HG03039 (cell line): ENCODE measurements around the gene IGF1R.

ENCODE experiments used
- ATAC-seq: cut with Tn5 transposase; IDR thresholded peaks from one replicate; pipeline ENCODE4 v1.9.1; 2021; ENCODE audit warnings: mild to moderate bottlenecking, moderate library complexity; ENCODE audit not compliant: unreplicated experiment

Gene IGF1R

DNA sequence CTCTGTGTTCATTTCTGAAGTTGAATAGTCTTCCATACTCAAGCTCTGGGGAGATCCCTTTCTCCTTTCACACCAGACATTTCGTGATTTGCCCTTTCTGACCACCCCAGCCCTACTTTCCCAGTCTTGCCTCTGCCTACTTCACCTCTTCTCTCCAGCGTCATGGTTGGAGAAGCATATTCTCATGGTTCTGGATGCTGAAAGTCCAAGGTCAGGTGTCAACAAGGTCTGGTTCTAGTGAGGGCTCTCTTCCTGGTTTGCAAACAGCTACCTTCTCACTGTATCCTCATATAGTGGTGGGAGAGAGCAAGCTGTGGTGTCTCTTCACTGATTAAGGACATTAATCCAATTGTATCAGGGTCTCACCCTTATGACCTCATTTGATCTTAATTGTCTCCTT is 169.4 kb downstream of the IGF1R start:
- ATAC-seq: no peak

DNA sequence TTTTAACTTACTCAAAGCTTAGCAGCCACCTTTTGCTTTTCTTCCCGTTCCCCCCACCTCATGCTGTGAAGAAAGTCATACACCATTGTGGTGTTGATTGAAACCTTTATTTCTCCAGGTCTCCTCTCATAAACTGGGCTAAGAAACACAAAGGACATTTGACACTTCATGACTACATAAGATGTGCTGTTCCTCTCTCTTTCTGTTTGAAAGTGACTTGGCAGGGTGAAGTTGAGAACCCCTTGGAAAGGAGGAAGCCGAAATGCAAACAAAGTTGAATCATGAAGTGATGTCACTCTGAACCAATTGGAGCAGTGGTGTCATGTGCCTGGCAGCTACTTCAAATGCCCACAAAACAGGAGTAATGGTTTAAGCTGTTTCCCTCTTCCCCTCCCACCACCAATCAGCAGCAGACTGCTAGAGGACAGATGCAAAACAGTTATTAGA is 174.7 kb downstream of the IGF1R start:
- no peak for ATAC-seq

DNA sequence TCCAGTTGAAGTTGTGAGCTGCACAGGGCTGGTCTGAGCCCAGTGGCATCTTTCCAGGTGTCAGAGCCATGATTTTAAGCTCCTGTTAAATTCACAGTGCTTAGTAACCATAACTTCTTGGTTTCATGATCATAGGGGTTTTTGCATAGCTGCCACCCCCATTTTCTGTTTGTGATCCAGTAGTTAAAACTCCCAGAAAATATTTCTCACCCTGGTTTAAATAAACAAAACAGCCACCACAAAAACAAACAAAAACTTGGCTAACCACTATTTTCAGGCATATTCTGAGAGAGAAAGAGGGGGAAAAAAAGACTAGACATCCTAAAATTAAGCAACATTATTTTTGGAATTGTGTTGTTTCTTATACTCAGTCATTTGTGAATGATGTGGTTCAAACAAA is 175.3 kb downstream of the IGF1R start:
- ATAC-seq: no peak

DNA sequence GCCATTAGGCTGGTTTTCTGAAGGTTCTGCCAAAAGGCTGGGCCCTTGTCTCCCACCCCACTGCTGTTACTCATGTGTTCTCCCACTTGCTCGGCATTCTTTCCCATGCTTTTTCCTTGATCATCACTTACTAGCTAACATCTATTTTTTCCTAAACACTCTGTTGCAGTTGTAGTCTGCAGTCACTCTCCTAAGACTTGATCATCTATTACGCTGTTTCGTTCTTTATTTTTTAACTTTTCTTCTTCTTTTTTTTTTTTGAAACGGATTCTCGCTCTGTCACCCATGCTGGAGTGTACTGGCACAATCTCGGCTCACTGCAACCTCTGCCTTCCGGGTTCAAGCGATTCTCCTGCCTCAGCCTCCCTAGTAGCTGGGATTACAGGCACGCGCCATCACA is 176.3 kb downstream of the IGF1R start:
- ATAC-seq: no peak

DNA sequence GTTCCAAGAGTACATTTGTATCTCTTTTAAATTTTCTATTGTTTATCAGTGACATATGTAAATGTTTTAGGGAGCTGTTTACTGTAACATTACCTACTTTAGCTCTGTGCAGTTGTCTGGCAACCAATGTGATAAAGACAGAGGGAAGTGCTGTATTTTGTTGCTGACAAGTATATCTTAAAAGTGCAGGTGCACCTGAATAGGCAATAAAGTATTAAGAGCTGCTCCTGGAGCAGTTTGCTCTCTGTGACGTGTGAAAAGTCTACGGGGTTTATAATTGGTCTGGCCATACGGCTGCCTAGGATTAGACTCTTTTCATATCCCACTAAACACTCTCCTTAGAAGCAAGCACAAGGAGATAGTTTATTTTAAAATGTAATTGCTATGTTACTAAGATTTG is 178.3 kb downstream of the IGF1R start:
- no peak for ATAC-seq

DNA sequence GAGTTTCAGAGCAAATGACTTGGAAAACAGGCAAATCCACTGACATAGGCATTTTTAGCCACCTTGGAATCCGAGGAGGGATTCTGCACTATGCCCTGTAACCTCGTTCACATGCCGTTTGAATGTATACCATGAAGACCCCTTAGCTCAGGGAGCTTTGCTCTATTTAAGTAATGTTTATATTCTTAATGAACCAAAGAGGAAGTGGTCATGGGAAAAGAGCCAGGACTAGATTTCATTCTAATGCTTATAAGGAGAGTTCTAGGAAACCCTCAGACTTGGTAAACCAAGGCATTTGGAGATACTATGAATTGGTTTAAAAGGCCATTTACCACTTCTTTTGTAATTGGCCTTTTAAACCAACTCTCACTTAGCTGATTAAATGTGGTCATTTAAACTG is 178.9 kb downstream of the IGF1R start:
- no peak for ATAC-seq

DNA sequence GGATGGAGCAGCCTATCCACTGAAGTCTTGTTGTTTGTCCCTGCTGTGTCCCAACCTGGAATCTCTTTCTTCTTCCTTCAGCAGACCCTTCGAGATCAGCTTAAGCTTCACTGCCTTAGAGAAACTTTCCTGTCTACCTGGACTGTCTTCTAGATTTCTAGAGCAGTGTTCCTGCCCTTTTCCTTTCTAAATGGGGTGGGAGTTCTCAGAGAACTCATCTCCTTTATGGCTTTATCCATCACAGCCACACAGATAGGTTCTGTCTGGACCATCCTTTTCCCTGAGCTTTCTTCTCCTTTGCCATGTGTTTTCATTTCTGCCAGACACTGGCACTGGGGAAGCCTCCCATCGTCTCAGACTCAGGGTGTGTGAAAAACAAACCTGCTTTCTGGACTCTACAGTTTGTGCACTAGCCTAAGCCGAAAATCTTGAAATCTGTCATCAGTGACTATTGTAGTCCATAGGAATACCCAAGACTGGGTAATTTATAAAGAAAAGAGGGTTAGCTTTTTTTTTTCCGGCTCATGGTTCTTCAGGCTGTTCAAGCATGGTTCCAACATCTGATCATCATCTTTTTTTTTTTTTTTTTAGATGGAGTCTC is 181.8 kb downstream of the IGF1R start:
- ATAC-seq: no peak

DNA sequence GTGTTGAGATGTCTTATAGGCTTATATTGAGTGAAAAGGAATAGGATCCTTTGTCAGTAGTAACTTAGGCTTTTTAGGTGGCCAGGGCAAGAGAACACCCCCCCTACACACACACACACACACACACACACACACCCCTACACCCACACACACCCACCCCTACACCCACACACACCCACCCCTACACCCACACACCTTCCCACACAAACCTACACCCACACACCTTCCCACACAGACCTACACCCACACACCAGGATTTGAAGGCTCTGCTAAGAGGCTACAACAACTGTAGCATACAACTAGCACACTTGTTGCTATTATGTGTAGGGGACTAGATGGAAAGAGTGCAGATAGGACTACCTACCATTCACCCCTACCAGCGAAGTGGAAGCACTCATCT is 186.6 kb downstream of the IGF1R start:
- ATAC-seq: no peak

DNA sequence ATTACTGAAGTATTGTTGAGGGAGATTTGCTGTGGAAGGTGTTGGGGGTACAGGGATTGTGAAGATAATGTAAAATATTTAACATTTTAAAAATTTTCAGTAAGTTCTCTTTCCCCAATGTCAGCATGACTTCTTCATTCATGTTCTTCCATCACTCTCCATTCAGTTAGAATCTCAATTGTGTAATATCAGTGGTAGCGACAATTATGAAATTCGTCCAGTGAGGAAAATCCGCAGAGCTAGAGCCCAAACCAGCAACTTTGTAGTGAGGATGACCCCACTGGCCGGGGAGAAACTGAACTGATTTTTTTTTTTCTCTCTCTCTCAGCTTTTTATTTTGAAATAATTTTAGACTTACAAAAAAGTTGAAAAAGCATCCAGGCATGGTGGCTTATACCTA is 187.5 kb downstream of the IGF1R start:
- no peak for ATAC-seq

DNA sequence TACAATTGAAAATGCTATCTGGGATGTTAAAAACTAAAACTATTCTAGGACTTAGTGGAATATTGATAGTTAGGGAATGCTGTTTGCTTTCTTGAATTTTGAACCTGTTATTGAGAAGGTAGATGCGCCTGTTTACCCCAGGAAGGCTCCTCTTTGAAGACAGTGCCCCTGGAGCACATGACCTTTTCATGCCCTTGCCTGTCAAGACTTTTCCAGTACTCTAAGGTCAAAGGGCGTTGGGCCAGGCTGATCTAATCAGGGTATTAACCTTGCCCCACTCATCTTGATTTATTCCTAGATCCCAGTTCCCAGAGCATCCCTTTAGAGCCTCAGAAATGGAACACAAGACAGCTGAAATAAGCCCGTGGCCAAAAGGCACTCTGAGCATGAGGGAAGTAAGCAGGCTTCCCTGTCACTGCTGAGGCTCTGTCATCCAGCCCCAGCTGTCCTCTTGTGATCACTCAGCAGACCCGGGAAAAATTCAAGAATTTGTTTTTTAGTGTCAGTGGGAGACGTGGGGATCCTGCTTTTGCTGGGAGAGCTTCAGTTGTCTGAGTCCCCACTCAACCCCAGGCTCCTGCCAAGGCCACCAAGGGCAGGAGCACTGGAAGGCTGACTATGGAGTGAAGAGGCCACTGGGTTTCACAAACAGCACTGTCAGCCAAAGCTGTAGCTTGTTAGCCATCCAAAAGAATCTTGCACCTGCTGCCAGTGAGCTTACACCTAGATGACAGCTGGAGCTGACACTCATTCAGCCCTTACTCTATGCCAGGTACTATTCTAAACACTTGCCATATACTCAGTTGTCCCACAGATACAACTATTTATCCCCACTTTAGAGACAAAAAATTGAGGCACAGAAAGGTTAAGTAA is 190.3 kb downstream of the IGF1R start:
- ATAC-seq: no peak

DNA sequence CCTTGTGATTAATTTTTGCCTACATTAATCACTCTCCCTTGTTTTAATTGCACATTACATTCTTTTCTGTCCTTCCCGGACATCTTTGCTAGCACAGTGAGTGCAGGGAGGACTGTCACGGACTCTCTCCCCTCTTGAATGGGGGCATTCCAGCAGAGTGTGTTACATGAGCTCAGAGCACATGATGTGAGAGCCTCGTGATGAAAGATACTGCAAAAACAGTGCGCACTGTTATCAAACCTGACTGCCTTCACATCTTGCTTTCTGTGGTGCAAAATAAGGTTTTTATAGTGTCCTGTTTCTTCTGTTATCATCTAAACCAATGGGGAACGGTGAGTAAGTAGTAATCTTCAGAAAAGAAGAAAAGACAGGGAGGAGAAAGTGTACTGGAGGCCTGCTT is 191.7 kb downstream of the IGF1R start:
- no peak for ATAC-seq

DNA sequence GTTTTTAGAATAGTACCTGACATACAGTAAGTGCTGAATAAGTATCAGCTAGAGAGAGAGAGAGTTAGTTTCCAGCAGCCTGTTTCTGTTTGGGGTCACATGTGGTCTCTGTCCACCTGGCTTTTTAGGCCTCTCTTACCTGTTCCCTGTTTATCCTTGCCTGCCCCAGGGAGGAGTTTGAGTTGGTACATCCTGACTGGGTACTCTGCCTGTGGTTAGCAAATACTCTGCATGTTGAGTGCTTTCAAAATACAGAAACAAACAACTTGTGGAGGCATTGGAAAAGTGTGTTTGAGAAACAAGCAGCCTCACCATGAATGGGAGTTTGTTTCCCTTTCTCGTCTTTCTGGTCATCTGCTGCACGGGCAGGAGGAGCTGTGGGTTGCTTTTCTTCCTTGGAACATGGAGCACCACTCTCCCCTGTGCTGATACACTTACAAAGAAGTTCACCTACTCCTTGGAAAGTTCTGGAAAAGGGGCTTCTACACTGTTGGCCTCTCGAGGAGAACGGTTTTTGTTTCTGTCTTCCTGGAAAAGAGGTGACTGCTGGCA is 193.2 kb downstream of the IGF1R start:
- no peak for ATAC-seq

DNA sequence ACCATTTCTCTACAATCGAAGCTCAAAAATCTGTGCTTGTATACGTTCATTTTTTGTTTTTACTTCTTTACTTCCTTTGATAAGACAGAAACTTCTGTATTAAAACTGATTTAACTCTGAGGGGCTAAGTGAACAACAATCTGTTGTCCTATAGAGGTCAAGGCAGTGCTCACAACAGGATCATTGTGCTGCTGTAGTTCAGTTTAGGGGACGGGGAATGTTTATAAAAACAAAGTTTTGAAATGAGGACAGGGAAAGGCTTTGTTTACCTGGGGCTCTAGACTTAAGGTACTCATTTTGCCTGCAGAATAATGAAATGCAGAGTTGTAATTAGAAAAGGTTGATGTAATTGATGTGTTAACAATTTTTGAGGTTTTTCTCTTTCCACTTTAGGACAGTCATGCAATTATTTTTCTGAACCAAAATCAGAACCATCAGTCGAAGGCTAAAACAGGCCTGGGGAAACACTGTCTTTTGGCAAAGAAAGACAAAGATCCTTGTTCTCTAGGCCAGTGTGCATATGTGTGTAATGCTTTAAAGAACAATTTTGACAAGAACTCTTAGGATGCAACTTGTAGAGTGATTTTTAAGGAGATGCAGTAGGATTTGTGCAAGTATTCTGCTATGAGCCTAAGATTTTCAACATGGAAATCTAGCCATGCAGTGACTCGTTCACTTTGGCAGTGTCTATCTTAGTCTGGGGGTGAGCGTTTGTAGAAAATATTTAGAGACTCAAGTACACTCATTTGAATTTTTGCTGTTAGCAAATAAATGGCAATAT is 194.0 kb downstream of the IGF1R start:
- no peak for ATAC-seq

DNA sequence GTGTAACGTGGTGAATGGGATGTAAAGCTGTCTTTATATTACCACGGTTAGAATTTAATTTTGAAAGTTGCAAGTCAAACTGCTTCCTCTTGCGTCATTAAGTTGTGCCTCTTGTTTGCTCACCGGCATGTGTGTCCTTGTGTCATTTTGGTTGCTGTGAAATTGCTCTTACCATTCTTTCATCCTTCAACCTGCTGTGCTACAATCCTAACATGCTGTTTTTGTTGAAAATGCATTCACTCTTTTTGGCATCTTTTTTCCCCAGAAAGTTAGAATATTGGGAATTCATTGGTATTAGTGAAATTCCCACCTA is 194.6 kb downstream of the IGF1R start:
- ATAC-seq: no peak

DNA sequence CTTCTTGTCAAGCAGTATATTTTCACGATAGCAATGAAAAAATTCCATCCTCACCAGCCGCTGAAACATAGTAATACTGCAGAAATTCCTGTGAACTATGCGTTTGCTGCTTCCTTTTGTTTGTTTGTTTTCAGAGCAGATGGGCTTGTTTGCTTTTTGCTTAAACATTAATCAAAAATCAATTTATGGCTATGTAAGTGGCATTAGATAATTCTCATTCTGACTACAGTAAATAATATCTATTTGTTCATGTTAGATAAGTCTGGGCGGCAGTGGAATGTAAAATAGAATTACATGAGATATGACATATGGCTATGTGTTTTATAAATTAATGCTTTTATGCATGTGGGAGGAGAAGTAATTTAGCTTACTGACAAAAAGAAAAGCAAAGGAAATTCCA is 195.5 kb downstream of the IGF1R start:
- ATAC-seq: no peak

DNA sequence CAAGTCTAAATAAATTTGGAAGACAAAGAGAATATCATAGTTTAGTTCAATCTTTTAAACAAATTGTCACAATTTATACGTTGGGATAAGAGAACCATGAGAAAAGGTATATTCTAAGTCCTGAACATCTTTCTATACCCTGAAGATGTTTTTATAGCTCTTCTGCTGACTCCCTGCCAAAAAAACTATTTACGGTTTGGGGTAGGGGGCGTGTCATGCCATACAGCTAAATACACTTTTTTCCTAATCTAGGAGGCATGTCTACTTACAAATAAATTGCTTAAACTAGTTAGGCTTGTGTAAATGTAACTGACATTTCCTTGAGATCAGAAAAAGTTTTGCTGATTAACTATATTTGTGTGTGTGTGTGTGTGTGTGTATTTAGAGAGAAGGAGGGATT is 195.9 kb downstream of the IGF1R start:
- ATAC-seq: no peak

DNA sequence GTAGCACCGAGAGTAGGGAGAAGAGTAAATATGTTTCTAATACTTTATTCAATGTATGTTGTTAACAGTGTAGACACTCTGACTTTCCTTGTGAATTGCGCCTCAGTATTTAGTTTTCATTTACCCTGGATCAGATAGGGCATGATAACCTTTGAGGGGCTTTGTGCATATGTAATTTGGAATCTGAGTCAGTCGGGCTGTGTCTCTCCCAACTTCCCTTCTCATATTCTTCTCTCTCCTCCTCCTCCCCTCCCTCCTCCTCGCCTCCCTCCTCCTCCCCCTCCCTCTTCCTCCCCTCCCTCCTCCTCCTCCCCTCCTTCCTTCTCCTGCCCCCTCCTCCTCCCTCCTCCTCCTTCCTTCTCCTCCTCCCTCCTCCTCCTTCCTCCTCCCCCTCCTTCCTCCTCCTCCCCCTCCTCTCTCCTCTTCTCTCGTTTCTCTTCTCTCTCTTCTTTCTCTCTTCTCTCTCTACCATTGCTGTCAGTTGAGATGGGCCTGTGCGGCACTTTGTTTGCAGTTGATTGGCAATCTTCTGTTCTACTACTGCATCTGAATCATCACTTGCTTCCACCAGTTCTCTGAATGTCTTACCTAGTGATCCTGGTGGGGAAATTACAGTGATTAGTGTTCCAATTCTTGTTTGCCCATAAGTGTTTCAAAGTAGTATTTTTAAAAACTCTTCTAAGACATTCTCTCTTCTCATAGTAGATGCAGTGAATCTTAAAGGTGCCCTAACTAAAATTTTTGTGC is 197.0 kb downstream of the IGF1R start:
- no peak for ATAC-seq

DNA sequence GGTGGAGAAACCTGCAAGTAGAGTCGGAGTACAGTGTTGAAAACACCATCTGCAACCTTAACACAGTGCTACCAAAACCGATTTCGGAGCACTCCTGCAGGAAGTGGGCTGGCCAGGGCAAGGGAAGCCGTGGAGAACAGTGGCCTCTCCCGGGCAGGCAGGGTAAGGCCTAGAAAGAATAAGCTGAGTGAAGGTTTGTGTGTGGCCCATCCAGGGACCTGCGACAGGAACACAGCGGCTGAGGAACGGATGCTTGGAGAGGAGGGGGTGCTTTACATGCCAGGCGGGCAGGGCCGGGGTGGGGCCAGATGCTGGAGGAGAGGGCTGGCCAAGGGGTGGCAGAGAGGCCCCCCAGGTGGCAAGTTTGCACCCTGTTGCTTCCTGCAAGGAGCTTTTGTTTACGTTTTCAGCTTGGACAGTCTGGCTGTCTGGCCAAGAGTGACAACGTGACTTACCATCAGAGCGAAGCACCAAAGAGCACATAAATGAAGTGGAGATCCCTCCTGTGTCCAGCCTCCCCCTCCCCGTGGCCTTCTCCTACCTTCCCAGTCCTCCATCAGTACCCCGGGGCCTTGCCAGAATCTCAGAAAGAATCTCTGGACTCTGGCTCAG is 202.7 kb downstream of the IGF1R start:
- ATAC-seq: no peak

DNA sequence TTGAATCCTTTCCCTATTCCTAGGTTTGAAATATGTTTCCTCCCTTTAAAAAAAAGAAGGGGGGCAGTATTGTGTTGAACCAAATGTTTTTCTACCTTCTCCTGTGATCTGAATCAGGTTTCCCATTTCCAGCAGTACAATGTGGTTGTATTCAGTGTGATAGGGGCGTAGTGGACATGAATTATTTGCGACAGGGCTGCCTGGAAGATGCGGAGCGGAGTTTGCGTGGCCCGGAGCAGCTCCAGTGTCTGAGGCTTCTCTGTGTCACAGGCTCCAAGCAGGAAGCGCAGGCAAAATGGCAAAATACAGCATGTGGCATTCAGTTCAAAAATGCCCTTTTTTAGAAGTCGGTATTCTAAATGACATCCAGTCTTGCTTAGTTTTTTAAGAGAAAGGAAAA is 204.8 kb downstream of the IGF1R start:
- no peak for ATAC-seq

DNA sequence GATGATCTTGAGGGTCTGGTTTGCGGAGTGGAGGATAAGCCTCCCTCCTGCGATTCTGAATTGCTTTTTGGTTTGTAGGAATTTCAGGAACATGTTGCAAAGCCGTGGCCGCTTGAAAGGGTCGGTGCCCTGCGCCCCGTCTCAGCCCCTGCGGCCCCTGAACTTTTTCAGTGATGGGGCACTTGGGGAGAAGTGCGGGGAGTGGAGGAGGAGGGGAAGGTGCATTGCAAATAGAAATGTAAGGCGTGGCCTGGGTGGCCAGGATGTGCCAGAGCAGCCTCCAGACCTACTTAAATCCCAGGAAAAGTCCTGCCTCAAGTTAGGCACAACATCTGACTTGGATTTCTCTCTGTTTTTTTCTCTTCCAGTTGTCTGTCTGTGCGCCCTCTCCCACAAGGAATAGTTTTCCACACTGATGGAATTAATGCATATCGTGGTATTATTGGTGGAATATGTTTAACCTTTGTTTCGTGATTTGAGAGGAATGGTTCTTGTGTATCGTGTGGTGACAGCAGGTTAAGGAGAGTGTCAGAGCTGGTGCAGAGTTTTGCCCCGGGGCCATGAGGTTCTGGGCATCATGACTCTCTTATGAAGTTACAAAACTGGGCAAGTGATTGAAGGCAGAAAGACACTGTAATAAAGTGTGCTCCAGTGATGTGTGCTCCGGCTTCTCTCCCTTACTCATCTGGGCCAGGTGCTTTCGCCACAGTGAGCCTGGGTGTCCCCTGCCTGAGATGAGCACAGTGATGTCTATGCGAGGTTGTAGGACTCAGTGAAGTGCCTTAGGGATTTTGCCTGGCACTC is 205.5 kb downstream of the IGF1R start:
- no peak for ATAC-seq
